HG03442 (cell line): ENCODE measurements around the gene CBX2.
"Not testable (repeated sequence)": the region's sequence is repeated elsewhere in the genome, so short reads cannot be mapped to it uniquely, and the experiment has no call there.

Experiments
- ATAC-seq: cut with Tn5 transposase; IDR thresholded peaks from one replicate; pipeline ENCODE4 v1.9.1; 2021; ENCODE audit warnings: mild to moderate bottlenecking, moderate library complexity; ENCODE audit not compliant: unreplicated experiment

CBX2 gene

DNA sequence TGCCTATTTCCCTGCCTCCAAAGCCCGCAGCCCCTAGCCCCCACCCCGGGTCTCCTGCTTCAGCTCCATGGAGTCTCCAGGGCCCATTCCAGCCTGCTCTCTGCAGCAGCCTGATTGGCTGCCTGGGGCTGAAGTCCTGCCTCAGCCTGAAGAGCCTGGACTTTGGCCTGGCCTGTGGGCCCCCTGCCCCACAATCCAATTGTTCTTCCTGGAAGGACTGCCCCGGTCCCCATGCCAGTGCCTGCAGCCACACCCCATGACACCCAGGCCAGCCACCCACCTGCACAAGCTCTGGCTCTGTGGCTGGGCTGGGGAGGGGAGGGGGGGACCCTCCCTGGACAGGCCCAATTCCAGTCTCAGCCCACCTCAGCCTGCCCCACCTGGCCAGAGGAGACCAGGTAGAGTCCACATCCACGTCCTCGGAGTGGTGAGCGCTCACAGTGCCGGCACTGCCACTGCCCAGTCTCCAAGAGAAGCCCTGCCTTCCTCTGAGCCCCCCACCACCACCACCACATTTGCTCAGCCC is 34.9 kb upstream of the CBX2 start:
- no peak for ATAC-seq

DNA sequence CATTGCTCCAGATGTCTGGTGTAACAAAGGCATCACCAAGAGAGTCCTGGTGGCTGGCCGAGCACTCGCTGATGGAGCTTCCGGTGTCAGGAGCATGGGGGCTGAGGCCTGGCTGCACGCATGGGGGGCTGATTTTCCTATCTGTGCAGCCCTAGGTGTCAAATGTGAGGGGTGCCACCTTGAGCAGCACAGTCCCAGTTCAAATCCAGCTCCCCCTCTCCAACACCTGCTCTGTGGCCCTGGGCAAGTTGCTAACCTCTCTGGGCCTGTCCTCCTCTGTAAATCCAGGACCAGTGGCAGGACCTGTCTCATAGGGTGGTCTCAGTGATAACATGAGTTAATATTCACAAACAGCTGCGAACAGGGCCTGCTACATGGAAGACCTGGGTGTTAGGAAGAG is 34.3 kb upstream of the CBX2 start:
- ATAC-seq, result no peak

DNA sequence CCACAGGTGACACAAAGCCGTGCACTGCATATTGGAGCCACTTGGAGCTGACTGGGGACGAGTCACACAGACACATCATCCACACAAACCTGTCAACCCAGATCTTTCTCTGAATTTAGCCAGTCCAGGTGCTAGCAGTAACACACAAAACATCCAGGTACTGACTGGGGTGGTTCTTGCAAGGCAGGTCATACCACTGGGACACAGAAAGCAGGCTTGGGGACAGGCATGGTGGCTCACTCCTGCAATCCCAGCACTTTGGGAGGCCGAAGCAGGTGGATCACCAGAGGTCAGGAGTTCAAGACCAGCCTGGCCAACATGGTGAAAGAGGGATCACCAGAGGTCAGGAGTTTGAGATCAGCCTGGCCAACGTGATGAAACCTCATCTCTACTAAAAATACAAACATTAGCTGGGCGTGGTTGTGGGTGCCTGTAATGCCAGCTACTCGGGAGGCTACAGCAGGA is 32.3 kb upstream of the CBX2 start:
- no peak for ATAC-seq

DNA sequence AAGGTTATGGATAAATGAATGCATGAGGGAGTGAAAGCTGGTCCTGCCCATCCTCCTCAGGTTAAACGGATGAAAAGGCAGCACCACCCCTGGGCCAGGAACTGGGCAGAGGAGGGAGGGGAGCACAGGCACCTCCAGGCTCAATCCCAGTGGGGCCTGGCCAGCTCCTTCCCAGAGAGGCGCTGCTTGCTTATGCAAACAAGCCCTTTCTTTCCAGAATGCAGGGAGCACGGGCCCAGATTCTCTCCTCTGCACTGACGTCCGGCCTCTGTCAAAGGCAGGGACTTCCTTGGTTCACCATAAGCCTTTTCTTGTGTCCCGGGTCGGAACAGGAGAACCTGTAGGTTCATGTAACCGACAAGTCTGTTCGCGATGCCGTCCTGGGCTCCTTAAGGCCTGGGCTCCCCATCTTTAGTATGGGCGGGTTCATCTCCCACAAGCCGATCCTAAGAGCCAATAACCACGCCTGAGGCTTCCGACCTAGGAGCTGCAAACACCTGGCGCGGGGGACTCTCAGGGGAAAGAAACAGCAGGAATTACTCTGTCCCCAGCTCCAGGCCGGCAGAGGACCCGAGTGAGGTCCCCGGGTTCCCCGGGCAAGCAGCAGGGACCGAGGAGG is 30.9 kb upstream of the CBX2 start:
- ATAC-seq, result no peak

DNA sequence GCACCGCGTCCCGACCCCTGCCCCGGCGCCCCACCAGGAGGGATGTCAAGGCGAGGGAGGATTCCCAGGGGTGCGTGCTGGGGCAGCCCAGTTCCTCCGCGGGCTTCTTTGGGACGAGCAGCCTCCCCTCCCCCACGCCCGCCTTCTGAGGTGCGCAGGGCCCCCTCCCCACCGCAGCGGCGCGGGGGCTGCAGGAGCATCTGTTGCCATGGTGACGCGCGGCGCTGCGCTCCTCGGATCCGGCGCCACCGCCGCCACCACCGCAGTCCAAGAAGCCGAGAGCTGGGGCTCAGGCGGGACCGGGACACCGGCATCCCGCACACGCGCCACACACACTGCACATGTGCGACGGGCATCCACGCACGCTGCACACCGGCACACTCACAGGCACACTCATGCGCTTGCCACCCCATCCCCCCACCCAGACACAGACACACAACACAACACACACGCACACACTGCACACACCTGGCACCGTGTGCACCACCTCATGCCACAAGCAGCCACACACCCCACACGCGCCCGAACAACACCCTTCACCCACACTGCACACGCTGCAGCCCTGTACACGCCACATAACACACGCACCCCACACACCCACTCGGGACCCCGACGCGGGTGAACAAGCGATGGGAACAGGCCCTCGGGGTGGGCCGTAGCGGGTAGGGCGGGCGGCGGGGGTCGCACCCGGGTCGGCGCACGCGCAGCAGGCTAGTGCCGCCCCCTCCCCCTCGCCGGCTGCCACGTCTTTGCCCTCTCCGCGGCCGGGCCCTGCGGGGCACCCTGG is 30.2 kb upstream of the CBX2 start:
- no peak for ATAC-seq

DNA sequence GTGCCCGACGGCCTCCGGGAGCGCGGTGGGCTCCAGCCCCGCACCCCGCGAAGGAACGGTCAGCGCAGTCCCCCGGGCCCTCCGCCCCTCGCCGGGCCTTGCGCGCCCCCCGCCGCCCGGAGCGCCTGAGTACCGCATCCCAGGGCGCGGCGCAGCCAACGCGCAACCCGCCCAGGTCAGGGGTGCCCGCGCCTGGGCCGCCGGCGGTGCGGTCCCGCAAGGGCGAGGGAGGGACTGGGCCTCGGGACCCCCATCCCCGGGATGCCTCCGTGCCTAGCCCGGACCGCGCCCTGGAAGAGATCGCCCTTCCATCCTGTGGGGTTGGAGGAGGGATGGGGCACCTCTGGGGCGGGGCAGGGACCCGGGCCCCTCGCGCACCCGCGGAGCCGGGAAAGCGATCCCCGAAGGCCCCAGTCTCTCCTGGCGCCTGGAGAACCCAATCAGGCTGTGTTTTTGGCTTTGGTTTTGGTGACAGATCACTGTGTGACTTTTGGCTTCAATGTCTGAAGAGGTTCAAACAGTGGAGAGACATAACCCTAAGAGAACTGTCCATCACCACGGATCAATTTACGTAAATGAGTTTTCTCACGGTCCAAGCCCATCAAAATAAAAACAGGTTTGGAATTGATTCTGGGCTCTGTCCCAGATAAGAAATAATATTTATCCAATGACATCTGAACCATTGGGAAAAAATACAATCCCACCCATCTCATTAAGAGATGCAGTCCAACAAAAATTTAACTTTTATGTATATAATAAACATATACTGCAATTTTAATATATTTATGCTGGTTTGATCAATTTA is 29.5 kb upstream of the CBX2 start:
- ATAC-seq, result no peak

DNA sequence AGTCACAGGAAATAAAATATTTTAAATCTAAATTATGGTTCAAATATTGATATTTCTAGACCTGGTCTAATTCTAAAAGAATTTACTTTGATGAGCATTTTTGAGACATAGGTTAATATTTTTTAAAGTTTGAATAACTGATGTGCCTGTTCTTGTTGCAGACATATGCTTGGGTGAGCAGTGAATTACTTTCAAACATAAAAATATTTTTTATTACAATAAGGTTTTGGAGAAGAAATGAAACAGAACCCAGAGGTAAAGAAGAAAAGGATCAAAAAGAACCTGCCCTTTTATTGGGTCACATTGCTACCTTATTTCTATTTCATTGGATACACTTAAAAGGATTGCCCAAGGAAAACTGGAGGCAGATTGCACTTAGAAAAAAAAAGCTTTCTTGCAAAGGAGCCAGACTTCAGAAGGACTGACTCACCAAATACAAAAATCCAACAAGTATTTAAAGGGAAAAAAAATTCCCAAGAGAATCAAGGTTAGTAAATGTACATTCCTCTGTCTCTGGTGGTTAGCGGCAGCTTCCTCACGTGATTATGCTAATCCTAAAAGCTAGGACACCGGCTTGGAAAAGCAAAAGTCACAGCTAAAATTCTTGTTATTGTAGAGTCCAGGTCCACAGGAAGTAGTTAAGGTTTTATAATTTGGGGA is 28.7 kb upstream of the CBX2 start:
- ATAC-seq, result no peak

DNA sequence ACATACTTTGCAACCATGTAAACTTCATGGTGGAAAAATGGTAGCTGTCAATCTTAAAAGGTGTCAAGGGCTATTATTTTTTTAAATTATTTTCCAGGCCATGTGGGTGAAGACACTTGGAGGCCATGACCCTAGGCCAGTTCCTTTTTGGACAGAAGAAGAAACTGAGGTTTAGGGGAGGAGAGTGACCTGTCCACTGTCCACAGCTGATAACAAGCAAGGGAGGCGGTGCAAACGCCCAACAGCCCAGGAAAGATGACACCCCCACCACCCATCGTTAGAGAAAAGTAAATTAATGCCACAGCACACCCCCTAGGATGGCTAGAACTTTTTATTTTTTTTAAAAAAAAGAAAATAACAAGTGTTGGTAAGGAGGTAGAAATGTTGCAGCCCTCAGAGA is 28.0 kb upstream of the CBX2 start:
- no peak for ATAC-seq

DNA sequence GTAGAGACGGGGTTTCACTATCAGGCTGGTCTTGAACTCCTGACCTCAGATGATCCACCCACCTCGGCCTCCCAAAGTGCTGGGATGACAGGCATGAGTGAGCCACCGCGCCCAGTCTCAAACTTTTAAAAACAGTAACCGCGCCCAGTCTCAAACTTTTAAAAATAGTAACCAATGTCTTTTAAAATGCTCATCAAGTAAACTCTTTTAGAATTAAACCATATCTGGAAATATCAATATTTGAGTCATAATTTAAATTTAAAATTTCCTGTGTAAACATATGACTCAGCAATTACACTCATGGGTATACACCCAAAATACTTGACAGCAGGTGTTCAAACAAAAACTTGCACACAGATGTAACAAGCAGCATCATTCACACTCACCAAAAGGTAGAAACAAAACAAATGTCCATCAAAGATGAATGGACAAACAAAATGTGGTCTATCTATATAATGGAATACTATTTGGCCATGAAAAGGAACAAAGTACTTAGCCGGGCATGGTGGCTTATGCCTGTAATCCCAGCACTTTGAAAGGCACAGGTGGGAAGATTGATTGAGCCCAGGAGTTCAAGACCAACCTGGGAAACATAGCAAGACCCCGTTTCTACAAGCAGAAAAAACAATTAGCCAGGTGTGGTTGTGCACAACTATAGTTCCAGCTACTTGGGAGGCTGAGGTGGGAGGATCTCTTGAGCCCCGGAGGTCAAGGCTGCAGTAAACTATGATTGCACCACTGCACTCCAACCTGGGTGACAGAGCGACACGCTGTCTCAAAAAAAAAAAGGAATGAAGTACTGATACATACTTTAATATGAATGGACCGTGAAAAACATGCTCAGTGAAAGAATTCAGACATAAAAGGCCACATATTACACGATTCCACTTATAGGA is 27.1 kb upstream of the CBX2 start:
- no peak for ATAC-seq

DNA sequence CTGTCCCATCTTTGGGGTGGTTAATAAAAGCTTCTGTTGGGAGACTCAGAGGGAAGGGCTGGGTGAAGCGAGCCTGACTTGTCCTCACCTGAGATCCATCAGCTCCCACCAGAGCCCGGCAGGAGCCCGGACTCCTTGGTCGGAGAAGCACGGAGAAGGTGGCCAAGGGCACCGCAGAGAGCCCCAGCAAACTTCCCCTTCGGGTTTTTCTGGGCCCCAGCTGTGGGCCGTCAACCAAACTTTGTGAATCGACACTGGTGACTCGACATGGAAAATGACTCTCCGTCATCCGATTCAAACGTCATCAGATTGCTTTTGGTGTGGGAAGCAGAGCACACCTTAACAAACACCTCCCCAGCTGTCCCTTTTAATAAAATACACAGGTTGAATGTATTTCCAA is 25.8 kb upstream of the CBX2 start:
- ATAC-seq, result no peak

DNA sequence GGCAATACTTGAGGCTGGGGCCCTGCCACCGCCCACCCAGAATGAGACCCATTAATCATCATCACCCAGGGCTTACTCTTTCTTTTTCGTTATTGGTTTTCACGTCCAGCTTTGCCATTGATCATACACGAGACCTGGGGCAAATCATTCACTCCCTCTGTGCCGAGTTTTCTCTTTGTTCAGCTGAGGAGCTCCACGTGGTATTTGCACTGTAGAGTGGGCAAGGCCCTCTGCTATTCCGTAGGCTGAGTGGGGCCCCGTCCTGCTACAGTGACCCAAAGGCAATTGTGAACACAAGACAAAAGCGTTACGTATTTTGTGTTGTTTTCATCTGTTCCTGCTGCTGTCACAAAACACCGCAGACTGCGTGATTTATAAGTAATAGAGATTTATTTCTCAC is 23.6 kb upstream of the CBX2 start:
- no peak for ATAC-seq

DNA sequence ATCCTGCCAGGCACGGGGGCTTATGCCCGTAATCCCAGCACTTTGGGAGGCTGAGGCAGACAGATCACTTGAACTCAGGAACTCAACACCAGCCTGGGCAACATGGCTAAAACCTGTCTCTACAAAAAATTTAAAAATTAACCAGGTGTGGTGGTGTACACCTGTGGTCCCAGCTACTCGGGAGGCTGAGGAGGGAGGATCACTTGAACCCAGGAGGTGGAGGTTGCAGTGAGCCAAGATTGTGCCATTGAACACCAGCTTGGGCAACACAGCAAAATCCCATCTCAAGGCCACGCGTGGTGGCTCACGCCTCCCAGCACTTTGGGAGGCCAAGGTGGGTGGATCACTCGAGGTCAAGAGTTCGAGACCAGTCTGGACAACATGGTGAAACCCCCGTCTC is 23.0 kb upstream of the CBX2 start:
- ATAC-seq, result not testable (repeated sequence)

DNA sequence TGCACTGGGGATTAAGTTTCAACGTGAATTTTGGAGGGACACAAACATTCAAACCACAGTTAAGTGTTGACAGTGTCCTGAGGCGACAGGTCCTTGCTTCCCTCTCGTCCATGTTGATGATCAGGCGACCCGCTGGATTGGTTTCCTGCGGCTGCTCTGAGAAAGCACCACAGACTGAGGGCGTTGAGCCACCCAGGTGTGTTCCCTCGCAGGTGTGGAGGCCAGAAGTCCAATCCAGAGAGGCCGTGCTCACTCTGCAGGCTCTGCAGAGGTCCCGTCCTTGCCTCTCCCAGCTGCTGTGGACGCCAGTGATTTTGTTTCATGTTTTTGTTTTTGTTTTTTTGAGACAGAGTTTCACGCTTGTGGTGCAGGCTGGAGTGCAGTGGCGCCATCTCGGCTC is 22.4 kb upstream of the CBX2 start:
- no peak for ATAC-seq

DNA sequence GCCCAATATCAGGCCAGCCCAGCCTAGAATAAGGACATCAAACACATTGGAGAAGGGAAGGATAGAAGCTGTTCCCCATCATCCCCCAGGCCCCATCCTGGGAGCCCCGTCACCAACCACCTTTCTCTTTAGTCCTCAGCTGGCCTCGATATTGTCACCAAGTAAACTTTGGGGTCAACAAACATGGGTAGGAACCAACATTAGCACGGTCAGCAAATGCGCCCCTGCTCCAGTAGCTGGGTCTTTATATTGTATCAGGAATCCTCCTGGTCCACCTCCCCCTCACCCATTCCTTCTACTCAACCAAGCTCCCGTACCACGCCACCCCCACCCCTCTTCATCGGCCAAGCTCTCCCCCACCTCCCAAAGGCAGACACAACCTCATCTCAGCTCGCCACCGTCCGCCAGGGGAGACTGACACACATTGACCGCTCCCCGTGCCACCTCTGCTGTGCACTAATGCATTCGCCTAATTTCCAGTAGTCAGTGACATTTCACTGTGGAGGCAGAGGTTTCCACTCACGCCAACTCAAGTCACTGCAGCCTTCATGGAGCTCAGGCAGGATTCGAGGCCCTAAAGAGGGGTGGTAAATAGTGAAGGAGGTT is 20.7 kb upstream of the CBX2 start:
- no peak for ATAC-seq

DNA sequence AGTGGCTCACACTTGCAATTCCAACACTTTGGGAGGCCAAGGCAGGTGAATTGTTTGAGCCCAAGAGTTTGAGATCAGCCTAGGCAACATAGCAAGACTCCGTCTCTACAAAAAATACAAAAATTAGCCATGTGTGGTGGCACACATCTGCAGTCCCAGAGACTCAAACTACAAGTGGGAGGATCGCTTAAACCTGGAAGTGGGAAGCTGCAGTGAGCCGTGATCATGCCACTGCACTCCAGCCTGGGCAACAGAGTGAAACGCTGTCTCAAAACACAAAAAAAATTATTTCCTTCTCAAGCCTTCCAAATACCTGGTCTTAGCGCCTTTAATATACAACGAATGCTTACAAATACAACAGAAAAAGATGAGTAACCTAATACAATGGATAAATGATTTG is 19.7 kb upstream of the CBX2 start:
- ATAC-seq, result no peak

DNA sequence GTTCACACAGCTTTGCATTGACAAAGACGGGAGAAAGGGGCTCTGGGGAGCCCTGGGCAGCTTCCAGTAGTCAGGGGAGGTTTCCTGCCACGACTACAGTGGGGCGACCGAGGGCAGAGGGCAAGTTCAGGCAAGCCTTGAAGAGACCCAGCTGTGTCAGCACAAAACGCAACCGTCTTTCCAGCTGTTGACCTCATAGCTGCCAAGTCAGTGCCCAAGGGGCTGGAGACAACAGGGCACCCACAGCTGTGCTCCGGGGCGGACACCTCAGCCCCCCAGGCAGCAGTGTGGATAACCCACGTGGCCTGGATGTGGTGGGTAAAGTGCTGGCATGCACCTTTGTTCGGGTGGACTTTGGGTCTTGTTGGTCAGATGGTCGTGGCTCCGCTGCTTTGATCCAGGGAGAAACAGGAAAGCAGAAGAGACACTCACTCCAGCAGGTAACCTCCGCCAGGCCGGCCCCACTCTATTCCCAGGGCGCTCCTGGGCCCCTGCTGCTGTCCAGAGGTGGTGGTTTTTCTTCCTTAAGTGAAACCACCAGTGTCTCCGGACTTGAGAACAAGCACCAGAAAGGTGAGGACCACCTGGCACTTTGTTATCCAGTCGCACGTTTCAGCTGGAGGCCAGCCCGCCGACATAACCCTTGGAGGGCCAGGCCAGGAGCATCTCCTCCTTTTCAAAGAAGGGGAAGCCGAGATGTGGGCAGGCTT is 17.6 kb upstream of the CBX2 start:
- no peak for ATAC-seq

DNA sequence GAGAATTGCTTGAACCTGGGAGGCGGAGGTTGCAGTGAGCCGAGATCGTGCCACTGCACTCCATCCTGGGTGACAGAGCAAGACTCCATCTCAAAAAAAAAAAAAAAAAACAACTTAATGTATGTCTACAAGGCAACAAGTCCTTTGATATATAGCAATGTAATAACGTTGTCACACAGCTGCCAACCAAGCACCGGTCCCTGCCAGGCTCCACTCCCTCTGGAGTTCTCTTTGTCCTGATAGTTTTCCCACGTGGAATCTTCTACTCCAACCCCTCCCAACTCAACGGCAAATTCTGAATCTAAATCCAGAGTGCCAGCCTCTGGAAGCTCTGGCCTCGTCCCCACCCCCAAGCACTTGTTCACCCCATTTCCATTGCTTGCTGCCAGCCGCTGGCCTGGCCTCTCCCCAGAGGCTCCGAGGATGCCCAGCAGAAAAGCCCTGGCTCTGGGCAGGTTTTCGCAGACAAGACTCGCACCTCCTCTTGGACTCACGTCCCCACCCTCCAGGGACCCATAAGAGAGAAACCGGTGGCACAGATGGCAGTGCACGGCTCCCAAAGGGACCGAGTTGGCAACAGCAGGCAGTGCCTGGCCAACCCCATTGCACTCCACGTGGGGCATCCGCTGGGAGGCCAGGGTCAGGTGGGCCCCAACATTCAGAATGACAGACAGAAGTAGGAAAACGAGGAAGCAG is 15.9 kb upstream of the CBX2 start:
- ATAC-seq, result no peak

DNA sequence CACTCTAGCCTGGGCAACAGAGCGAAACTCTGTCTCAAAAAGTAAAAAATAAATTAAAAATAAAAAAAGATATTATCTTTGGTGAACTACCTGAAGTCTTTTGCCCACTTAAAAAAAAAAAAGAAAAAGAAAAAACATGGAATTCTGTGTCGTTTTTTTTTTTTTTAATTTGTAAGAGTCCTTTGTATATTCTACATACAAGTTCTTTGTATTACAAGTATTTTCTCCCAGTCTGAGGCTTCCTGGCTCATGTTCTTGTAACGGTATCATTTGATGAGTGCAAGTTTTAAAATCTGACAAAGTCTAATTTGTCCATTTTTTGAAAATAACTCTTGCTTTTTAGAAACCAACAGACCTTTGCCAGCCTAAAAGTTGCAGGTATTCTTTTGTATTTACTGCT is 12.2 kb upstream of the CBX2 start:
- no peak for ATAC-seq
